ENCODE data around the gene PTPRN2.

PTPRN2 gene

GRCh38 chr7:157561816-157562410 lies 1025.7 kb downstream of the PTPRN2 start:
- Histone ChIP-seq H3K9me3 (replicated peaks; ENCODE audit: low read length) (peaks cover 17% of the 10 kb centered on the region), H3K9ac (ENCODE audit: low read depth, low read length) (no peak overlapping the region), H3K4me1 (ENCODE audit: control insufficient read depth, insufficient read depth, low read length) (no peaks in the 10 kb centered on the region), H3K4me3 (ENCODE audit: low read length) (no peak overlapping the region), H3K36me3 (ENCODE audit: insufficient read depth, low read length) (no peaks in the 10 kb centered on the region), H3K4me2 (ENCODE audit: low read length) (no peak overlapping the region), H3K27me3 (ENCODE audit: control insufficient read depth, insufficient read depth, low read length) (no peaks in the 10 kb centered on the region)

GRCh38 chr7:157561523-157561785 lies 1026.2 kb downstream of the PTPRN2 start:
- no peak overlapping the region for H3K4me2 ChIP-seq (ENCODE audit: low read length)
- peaks cover 17% of the 10 kb centered on the region for H3K9me3 ChIP-seq (replicated peaks; ENCODE audit: low read length)
- no peaks in the 10 kb centered on the region for H3K4me1 ChIP-seq (ENCODE audit: control insufficient read depth, insufficient read depth, low read length)
- H3K27me3 ChIP-seq (ENCODE audit: control insufficient read depth, insufficient read depth, low read length), result no peaks in the 10 kb centered on the region
- no peak overlapping the region for H3K9ac ChIP-seq (ENCODE audit: low read depth, low read length)
- no peak overlapping the region for H3K4me3 ChIP-seq (ENCODE audit: low read length)
- H3K36me3 ChIP-seq (ENCODE audit: insufficient read depth, low read length), result no peaks in the 10 kb centered on the region

GRCh38 chr7:157560710-157561522 lies 1026.7 kb downstream of the PTPRN2 start:
- Histone ChIP-seq H3K36me3 (ENCODE audit: insufficient read depth, low read length) (no peaks in the 10 kb centered on the region), H3K9ac (ENCODE audit: low read depth, low read length) (no peak overlapping the region), H3K4me3 (ENCODE audit: low read length) (no peak overlapping the region), H3K9me3 (replicated peaks; ENCODE audit: low read length) (peaks cover 22% of the 10 kb centered on the region), H3K4me1 (ENCODE audit: control insufficient read depth, insufficient read depth, low read length) (no peaks in the 10 kb centered on the region), H3K4me2 (ENCODE audit: low read length) (no peak overlapping the region), H3K27me3 (ENCODE audit: control insufficient read depth, insufficient read depth, low read length) (no peaks in the 10 kb centered on the region)

- Histone ChIP-seq H3K9ac (ENCODE audit: low read depth, low read length) (no peak overlapping the region), H3K27me3 (ENCODE audit: control insufficient read depth, insufficient read depth, low read length) (no peaks in the 10 kb centered on the region), H3K4me2 (ENCODE audit: low read length) (no peak overlapping the region), H3K4me3 (ENCODE audit: low read length) (no peak overlapping the region), H3K4me1 (ENCODE audit: control insufficient read depth, insufficient read depth, low read length) (no peaks in the 10 kb centered on the region), H3K9me3 (replicated peaks; ENCODE audit: low read length) (peaks cover 24% of the 10 kb centered on the region), H3K36me3 (ENCODE audit: insufficient read depth, low read length) (no peaks in the 10 kb centered on the region)
Observed at GRCh38 chr7:157560258-157560654, 1027.4 kb downstream of the PTPRN2 start.

GRCh38 chr7:157559596-157560257 lies 1027.9 kb downstream of the PTPRN2 start:
- H3K4me1 ChIP-seq (ENCODE audit: control insufficient read depth, insufficient read depth, low read length), result no peaks in the 10 kb centered on the region
- H3K9me3 ChIP-seq (replicated peaks; ENCODE audit: low read length), result peaks cover 22% of the 10 kb centered on the region
- H3K27me3 ChIP-seq (ENCODE audit: control insufficient read depth, insufficient read depth, low read length), result no peaks in the 10 kb centered on the region
- H3K4me3 ChIP-seq (ENCODE audit: low read length), result no peak overlapping the region
- H3K9ac ChIP-seq (ENCODE audit: low read depth, low read length), result no peak overlapping the region
- no peak overlapping the region for H3K4me2 ChIP-seq (ENCODE audit: low read length)
- H3K36me3 ChIP-seq (ENCODE audit: insufficient read depth, low read length), result no peaks in the 10 kb centered on the region

GRCh38 chr7:157558875-157559595 lies 1028.6 kb downstream of the PTPRN2 start:
- H3K9ac ChIP-seq (ENCODE audit: low read depth, low read length), result no peak overlapping the region
- no peak overlapping the region for H3K4me2 ChIP-seq (ENCODE audit: low read length)
- no peaks in the 10 kb centered on the region for H3K4me1 ChIP-seq (ENCODE audit: control insufficient read depth, insufficient read depth, low read length)
- H3K36me3 ChIP-seq (ENCODE audit: insufficient read depth, low read length), result no peaks in the 10 kb centered on the region
- peaks cover 22% of the 10 kb centered on the region for H3K9me3 ChIP-seq (replicated peaks; ENCODE audit: low read length)
- H3K27me3 ChIP-seq (ENCODE audit: control insufficient read depth, insufficient read depth, low read length), result no peaks in the 10 kb centered on the region
- H3K4me3 ChIP-seq (ENCODE audit: low read length), result no peak overlapping the region

GRCh38 chr7:157558516-157558874 lies 1029.1 kb downstream of the PTPRN2 start:
- Histone ChIP-seq H3K4me1 (ENCODE audit: control insufficient read depth, insufficient read depth, low read length) (no peaks in the 10 kb centered on the region), H3K36me3 (ENCODE audit: insufficient read depth, low read length) (no peaks in the 10 kb centered on the region), H3K4me2 (ENCODE audit: low read length) (no peak overlapping the region), H3K9me3 (replicated peaks; ENCODE audit: low read length) (peaks cover 22% of the 10 kb centered on the region), H3K27me3 (ENCODE audit: control insufficient read depth, insufficient read depth, low read length) (no peaks in the 10 kb centered on the region), H3K9ac (ENCODE audit: low read depth, low read length) (no peak overlapping the region), H3K4me3 (ENCODE audit: low read length) (no peak overlapping the region)

- Histone ChIP-seq H3K27me3 (ENCODE audit: control insufficient read depth, insufficient read depth, low read length) (no peaks in the 10 kb centered on the region), H3K9me3 (replicated peaks; ENCODE audit: low read length) (peaks cover 22% of the 10 kb centered on the region), H3K4me2 (ENCODE audit: low read length) (no peak overlapping the region), H3K4me3 (ENCODE audit: low read length) (no peak overlapping the region), H3K36me3 (ENCODE audit: insufficient read depth, low read length) (no peaks in the 10 kb centered on the region), H3K4me1 (ENCODE audit: control insufficient read depth, insufficient read depth, low read length) (no peaks in the 10 kb centered on the region), H3K9ac (ENCODE audit: low read depth, low read length) (no peak overlapping the region)
Observed at GRCh38 chr7:157558061-157558460, 1029.6 kb downstream of the PTPRN2 start.

GRCh38 chr7:157557263-157557662 lies 1030.4 kb downstream of the PTPRN2 start:
- H3K9me3 ChIP-seq (replicated peaks; ENCODE audit: low read length), result peaks cover 17% of the 10 kb centered on the region
- H3K27me3 ChIP-seq (ENCODE audit: control insufficient read depth, insufficient read depth, low read length), result no peaks in the 10 kb centered on the region
- no peaks in the 10 kb centered on the region for H3K36me3 ChIP-seq (ENCODE audit: insufficient read depth, low read length)
- H3K4me2 ChIP-seq (ENCODE audit: low read length), result no peak overlapping the region
- no peaks in the 10 kb centered on the region for H3K4me1 ChIP-seq (ENCODE audit: control insufficient read depth, insufficient read depth, low read length)
- no peak overlapping the region for H3K9ac ChIP-seq (ENCODE audit: low read depth, low read length)
- H3K4me3 ChIP-seq (ENCODE audit: low read length), result no peak overlapping the region

GRCh38 chr7:157556642-157556944 lies 1031.0 kb downstream of the PTPRN2 start:
- H3K9me3 ChIP-seq (replicated peaks; ENCODE audit: low read length), result peaks cover 12% of the 10 kb centered on the region

GRCh38 chr7:157555944-157556641 lies 1031.5 kb downstream of the PTPRN2 start:
- Histone ChIP-seq H3K36me3 (ENCODE audit: insufficient read depth, low read length) (no peaks in the 10 kb centered on the region), H3K27me3 (ENCODE audit: control insufficient read depth, insufficient read depth, low read length) (no peaks in the 10 kb centered on the region), H3K9me3 (replicated peaks; ENCODE audit: low read length) (peaks cover 12% of the 10 kb centered on the region), H3K4me2 (ENCODE audit: low read length) (no peak overlapping the region), H3K4me1 (ENCODE audit: control insufficient read depth, insufficient read depth, low read length) (no peaks in the 10 kb centered on the region), H3K4me3 (ENCODE audit: low read length) (no peak overlapping the region), H3K9ac (ENCODE audit: low read depth, low read length) (no peak overlapping the region)

More at GRCh38 chr7:157556642-157556944, 1031.0 kb downstream of the PTPRN2 start:
- no peak overlapping the region for H3K4me3 ChIP-seq (ENCODE audit: low read length)
- no peaks in the 10 kb centered on the region for H3K4me1 ChIP-seq (ENCODE audit: control insufficient read depth, insufficient read depth, low read length)
- no peaks in the 10 kb centered on the region for H3K27me3 ChIP-seq (ENCODE audit: control insufficient read depth, insufficient read depth, low read length)
- H3K36me3 ChIP-seq (ENCODE audit: insufficient read depth, low read length), result no peaks in the 10 kb centered on the region
- no peak overlapping the region for H3K9ac ChIP-seq (ENCODE audit: low read depth, low read length)
- no peak overlapping the region for H3K4me2 ChIP-seq (ENCODE audit: low read length)
